ENCODE data around the gene FXN. TPM values are rescaled to one million over a fixed set of nuclear protein-coding genes. Genes with fewer than 3 reads are reported as not detected.
"Not testable (repeated sequence)": the region's sequence is repeated elsewhere in the genome, so short reads cannot be mapped to it uniquely, and the experiment has no call there.

Gene FXN
- total RNA-seq, 1 experiment from 2014 or later, result 26.3 TPM

DNA sequence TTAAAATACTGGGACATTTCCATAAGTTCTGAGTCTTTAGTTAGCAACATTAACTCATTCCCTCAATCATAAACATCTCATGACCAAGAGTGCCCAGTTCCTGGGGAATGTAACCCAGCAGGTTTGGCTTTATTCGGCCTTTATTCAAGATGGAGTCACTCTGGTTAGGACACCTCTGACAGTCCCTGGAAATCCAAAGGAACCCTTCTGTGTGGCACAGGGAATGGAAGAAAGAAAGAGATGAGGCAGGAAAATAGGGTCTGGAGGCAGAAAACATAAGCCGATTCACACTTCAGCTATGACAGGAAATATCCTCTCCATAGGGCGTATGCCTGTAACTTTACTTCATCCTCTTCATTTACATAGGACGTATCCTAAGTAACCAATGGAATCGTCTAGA, 53.5 kb downstream of the FXN start:
- no peaks in the 10 kb centered on the region for H4K20me1 ChIP-seq (ENCODE audit: insufficient read depth, low read depth, low read length)
- peak; percentile 15 for DNase-seq

GRCh38 chr9:69089491-69089890, 53.9 kb downstream of the FXN start:
- no peak overlapping the region for H3K4me3 ChIP-seq (ENCODE audit: low read length)
- no peaks in the 10 kb centered on the region for H3K4me1 ChIP-seq (ENCODE audit: low read length)
- DNase-seq, result no peak
- no peaks in the 10 kb centered on the region for H3K79me2 ChIP-seq (ENCODE audit: low read length)
- H3K9me3 ChIP-seq (ENCODE audit: low read length), result no peaks in the 10 kb centered on the region
- no peaks in the 10 kb centered on the region for H3K9me2 ChIP-seq (replicated peaks; ENCODE audit: insufficient read depth, low read length)
- no peaks in the 10 kb centered on the region for H3K27me3 ChIP-seq (ENCODE audit: low read length)
- no peak overlapping the region for H3K9ac ChIP-seq (ENCODE audit: low read length)
- H3K27ac ChIP-seq (ENCODE audit: low read length), result no peak overlapping the region
- H3K36me3 ChIP-seq (ENCODE audit: insufficient read depth, low read length), result no peaks in the 10 kb centered on the region
- H4K20me1 ChIP-seq (ENCODE audit: insufficient read depth, low read depth, low read length), result no peaks in the 10 kb centered on the region
- H2AFZ ChIP-seq (ENCODE audit: low read length), result no peak overlapping the region
- H3K4me2 ChIP-seq (ENCODE audit: low read depth, low read length, poor library complexity, severe bottlenecking), result no peak overlapping the region

More for the DNA sequence above, 53.5 kb downstream of the FXN start:
- Histone ChIP-seq H3K79me2 (ENCODE audit: low read length) (no peaks in the 10 kb centered on the region), H3K9me2 (replicated peaks; ENCODE audit: insufficient read depth, low read length) (no peaks in the 10 kb centered on the region), H3K4me2 (ENCODE audit: low read depth, low read length, poor library complexity, severe bottlenecking) (no peak overlapping the region), H3K27me3 (ENCODE audit: low read length) (no peaks in the 10 kb centered on the region), H3K9ac (ENCODE audit: low read length) (no peak overlapping the region), H3K27ac (ENCODE audit: low read length) (no peak overlapping the region), H3K9me3 (ENCODE audit: low read length) (no peaks in the 10 kb centered on the region), H2AFZ (ENCODE audit: low read length) (no peak overlapping the region), H3K4me1 (ENCODE audit: low read length) (no peaks in the 10 kb centered on the region), H3K36me3 (ENCODE audit: insufficient read depth, low read length) (no peaks in the 10 kb centered on the region), H3K4me3 (ENCODE audit: low read length) (no peak overlapping the region)

- DNase-seq, result peak; percentile 21
- Histone ChIP-seq H3K4me1 (ENCODE audit: low read length) (no peaks in the 10 kb centered on the region), H3K9ac (ENCODE audit: low read length) (no peak overlapping the region), H3K9me3 (ENCODE audit: low read length) (no peaks in the 10 kb centered on the region), H4K20me1 (ENCODE audit: insufficient read depth, low read depth, low read length) (no peaks in the 10 kb centered on the region), H3K36me3 (ENCODE audit: insufficient read depth, low read length) (no peaks in the 10 kb centered on the region), H3K27ac (ENCODE audit: low read length) (no peak overlapping the region), H3K27me3 (ENCODE audit: low read length) (no peaks in the 10 kb centered on the region), H3K4me2 (ENCODE audit: low read depth, low read length, poor library complexity, severe bottlenecking) (no peak overlapping the region), H3K79me2 (ENCODE audit: low read length) (no peaks in the 10 kb centered on the region), H3K9me2 (replicated peaks; ENCODE audit: insufficient read depth, low read length) (no peaks in the 10 kb centered on the region), H3K4me3 (ENCODE audit: low read length) (no peak overlapping the region), H2AFZ (ENCODE audit: low read length) (no peak overlapping the region)
Observed at GRCh38 chr9:69090140-69090750, 54.7 kb downstream of the FXN start.

GRCh38 chr9:69090946-69091345, 55.4 kb downstream of the FXN start:
- H3K27ac ChIP-seq (ENCODE audit: low read length), result no peak overlapping the region
- no peaks in the 10 kb centered on the region for H3K4me1 ChIP-seq (ENCODE audit: low read length)
- H3K9me2 ChIP-seq (replicated peaks; ENCODE audit: insufficient read depth, low read length), result no peaks in the 10 kb centered on the region
- H2AFZ ChIP-seq (ENCODE audit: low read length), result no peak overlapping the region
- no peak overlapping the region for H3K4me2 ChIP-seq (ENCODE audit: low read depth, low read length, poor library complexity, severe bottlenecking)
- H4K20me1 ChIP-seq (ENCODE audit: insufficient read depth, low read depth, low read length), result no peaks in the 10 kb centered on the region
- no peaks in the 10 kb centered on the region for H3K36me3 ChIP-seq (ENCODE audit: insufficient read depth, low read length)
- H3K4me3 ChIP-seq (ENCODE audit: low read length), result no peak overlapping the region
- H3K27me3 ChIP-seq (ENCODE audit: low read length), result no peaks in the 10 kb centered on the region
- no peak overlapping the region for H3K9ac ChIP-seq (ENCODE audit: low read length)
- no peak for DNase-seq
- no peaks in the 10 kb centered on the region for H3K9me3 ChIP-seq (ENCODE audit: low read length)
- no peaks in the 10 kb centered on the region for H3K79me2 ChIP-seq (ENCODE audit: low read length)

DNA sequence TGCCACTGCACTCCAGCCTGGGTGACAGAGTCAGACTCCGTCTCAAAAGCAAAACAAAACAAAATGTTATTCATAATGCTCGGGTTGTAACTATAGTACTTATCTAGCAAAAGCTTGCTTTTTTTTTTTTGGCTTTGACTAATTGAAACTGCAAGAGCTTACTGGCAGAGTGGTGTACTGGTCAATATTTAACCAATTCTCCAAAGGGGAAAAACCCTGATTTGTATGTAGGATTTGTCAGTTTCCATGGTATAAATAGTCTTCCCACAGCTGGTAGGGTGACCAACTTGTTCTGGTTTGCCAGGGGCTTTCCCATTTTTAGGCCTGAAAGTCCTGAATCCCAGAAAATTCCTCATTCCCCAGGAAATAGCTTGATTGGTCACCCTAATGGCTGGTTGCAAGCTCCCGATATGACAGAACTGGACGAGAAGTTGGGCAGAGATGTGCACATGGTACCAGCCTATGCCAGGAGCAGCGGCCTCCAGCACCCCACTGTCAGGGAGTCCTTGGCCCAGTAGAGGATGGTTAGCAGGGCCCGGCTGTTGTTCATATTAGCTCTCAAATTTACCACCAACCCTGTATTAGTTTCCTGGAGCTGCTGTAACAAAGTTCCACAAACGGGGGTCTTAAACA, 58.0 kb downstream of the FXN start:
- H3K9me2 ChIP-seq (replicated peaks; ENCODE audit: insufficient read depth, low read length), result no peaks in the 10 kb centered on the region
- H3K4me2 ChIP-seq (ENCODE audit: low read depth, low read length, poor library complexity, severe bottlenecking), result no peak overlapping the region
- H4K20me1 ChIP-seq (ENCODE audit: insufficient read depth, low read depth, low read length), result no peaks in the 10 kb centered on the region
- H3K36me3 ChIP-seq (ENCODE audit: insufficient read depth, low read length), result no peaks in the 10 kb centered on the region
- no peak overlapping the region for H3K4me3 ChIP-seq (ENCODE audit: low read length)
- H2AFZ ChIP-seq (ENCODE audit: low read length), result no peak overlapping the region
- H3K4me1 ChIP-seq (ENCODE audit: low read length), result no peaks in the 10 kb centered on the region
- H3K9ac ChIP-seq (ENCODE audit: low read length), result no peak overlapping the region
- no peaks in the 10 kb centered on the region for H3K79me2 ChIP-seq (ENCODE audit: low read length)
- no peaks in the 10 kb centered on the region for H3K9me3 ChIP-seq (ENCODE audit: low read length)
- no peak for DNase-seq
- H3K27me3 ChIP-seq (ENCODE audit: low read length), result no peaks in the 10 kb centered on the region
- no peak overlapping the region for H3K27ac ChIP-seq (ENCODE audit: low read length)

DNA sequence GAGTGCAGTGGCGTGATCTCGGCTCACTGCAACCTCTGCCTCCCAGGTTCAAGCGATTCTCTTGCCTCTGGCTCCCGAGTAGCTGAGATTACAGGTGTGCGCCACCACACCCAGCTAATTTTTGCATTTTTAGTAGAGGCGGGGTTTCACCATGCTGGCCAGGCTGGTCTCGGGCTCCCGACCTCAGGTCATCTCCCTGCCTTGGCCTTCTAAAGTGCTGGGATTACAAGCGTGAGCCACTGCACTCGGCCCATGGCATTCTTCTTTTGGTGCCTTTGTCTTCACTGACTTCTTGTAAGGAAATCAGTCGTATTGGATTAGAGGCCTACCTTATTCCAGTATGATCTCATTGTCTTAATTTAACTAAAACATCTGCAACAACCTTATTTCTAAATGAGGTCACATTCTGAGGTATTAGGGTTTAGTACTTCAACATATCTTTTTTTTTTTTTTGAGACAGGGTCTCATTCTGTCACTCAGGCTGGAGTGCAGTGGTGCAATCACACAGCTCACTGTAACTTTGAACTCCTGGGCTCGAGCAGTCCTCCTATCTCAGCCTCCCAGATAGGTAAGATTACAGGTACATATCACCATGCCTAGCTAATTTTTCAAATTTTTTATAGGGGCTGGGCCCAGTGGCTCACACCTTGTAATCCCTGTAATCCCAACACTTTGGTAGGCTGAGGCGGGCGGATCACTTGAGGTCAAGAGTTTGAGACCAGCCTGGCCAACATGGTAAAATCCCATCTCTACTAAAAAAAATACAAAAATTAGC, 59.0 kb downstream of the FXN start:
- H3K9me3 ChIP-seq (ENCODE audit: low read length); H3K4me2 ChIP-seq (ENCODE audit: low read depth, low read length, poor library complexity, severe bottlenecking); H3K79me2 ChIP-seq (ENCODE audit: low read length); H4K20me1 ChIP-seq (ENCODE audit: insufficient read depth, low read depth, low read length); H3K4me1 ChIP-seq (ENCODE audit: low read length); H3K9ac ChIP-seq (ENCODE audit: low read length); H3K9me2 ChIP-seq (replicated peaks; ENCODE audit: insufficient read depth, low read length); DNase-seq; H3K27me3 ChIP-seq (ENCODE audit: low read length); H3K4me3 ChIP-seq (ENCODE audit: low read length); H3K36me3 ChIP-seq (ENCODE audit: insufficient read depth, low read length); H3K27ac ChIP-seq (ENCODE audit: low read length); H2AFZ ChIP-seq (ENCODE audit: low read length): not testable (repeated sequence)

DNA sequence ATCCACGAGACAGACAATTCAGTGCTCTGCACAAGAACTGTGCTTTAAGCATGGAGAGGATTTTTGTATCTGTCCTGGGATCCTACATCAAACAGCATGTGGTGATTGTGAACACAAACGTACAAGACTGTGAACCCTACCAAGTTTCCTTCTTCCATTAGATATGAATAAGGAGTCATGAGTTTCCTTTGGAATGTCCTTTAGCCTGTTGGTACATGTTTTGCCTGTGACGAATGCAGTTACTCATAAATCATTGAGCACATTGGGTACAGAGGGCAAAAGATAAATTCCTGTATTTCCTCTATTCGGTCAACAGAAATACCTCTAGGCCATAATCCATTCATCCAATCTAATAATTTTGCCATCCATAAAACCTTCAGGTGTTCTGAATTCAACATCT, 61.5 kb downstream of the FXN start:
- Histone ChIP-seq H3K9ac (ENCODE audit: low read length) (no peak overlapping the region), H3K9me3 (ENCODE audit: low read length) (no peaks in the 10 kb centered on the region), H4K20me1 (ENCODE audit: insufficient read depth, low read depth, low read length) (no peaks in the 10 kb centered on the region), H3K4me2 (ENCODE audit: low read depth, low read length, poor library complexity, severe bottlenecking) (no peak overlapping the region), H3K36me3 (ENCODE audit: insufficient read depth, low read length) (no peaks in the 10 kb centered on the region), H3K4me3 (ENCODE audit: low read length) (no peak overlapping the region), H3K9me2 (replicated peaks; ENCODE audit: insufficient read depth, low read length) (no peaks in the 10 kb centered on the region), H3K27ac (ENCODE audit: low read length) (no peak overlapping the region), H3K4me1 (ENCODE audit: low read length) (no peaks in the 10 kb centered on the region), H3K27me3 (ENCODE audit: low read length) (no peaks in the 10 kb centered on the region), H2AFZ (ENCODE audit: low read length) (no peak overlapping the region), H3K79me2 (ENCODE audit: low read length) (no peaks in the 10 kb centered on the region)
- DNase-seq, result no peak

GRCh38 chr9:69097923-69098593, 62.5 kb downstream of the FXN start:
- H3K4me1 ChIP-seq (ENCODE audit: low read length), result no peaks in the 10 kb centered on the region

More at GRCh38 chr9:69097923-69098593, 62.5 kb downstream of the FXN start:
- Histone ChIP-seq H3K9me3 (ENCODE audit: low read length) (no peaks in the 10 kb centered on the region), H4K20me1 (ENCODE audit: insufficient read depth, low read depth, low read length) (no peaks in the 10 kb centered on the region), H3K36me3 (ENCODE audit: insufficient read depth, low read length) (no peaks in the 10 kb centered on the region), H3K4me3 (ENCODE audit: low read length) (no peak overlapping the region), H3K9ac (ENCODE audit: low read length) (no peak overlapping the region), H3K79me2 (ENCODE audit: low read length) (no peaks in the 10 kb centered on the region), H3K9me2 (replicated peaks; ENCODE audit: insufficient read depth, low read length) (no peaks in the 10 kb centered on the region), H2AFZ (ENCODE audit: low read length) (no peak overlapping the region), H3K27ac (ENCODE audit: low read length) (no peak overlapping the region), H3K27me3 (ENCODE audit: low read length) (no peaks in the 10 kb centered on the region), H3K4me2 (ENCODE audit: low read depth, low read length, poor library complexity, severe bottlenecking) (no peak overlapping the region)
- DNase-seq, result no peak
